Ecto neural progenitor cell (in vitro differentiated cells): ENCODE data around the gene PDGFC.
"Not testable (repeated sequence)": the region's sequence is repeated elsewhere in the genome, so short reads cannot be mapped to it uniquely, and the experiment has no call there.

Source experiments
- DNase-seq: peaks from one replicate; pipeline ENCODE4 v3.0.0-alpha.2; 2018; ENCODE audit warnings: low spot score

PDGFC gene

GRCh38 chr4:156950948-156951347 is 20.7 kb downstream of the PDGFC start:
- no peak for DNase-seq

GRCh38 chr4:156950090-156950489 is 21.5 kb downstream of the PDGFC start:
- no peak for DNase-seq

- no peak for DNase-seq
These were observed 22.2 kb downstream of the PDGFC start for GRCh38 chr4:156949373-156949814.

GRCh38 chr4:156948738-156949137 is 22.9 kb downstream of the PDGFC start:
- no peak for DNase-seq

GRCh38 chr4:156948133-156948532 is 23.5 kb downstream of the PDGFC start:
- DNase-seq: no peak

GRCh38 chr4:156946516-156947424 is 24.8 kb downstream of the PDGFC start:
- no peak for DNase-seq

- DNase-seq: no peak
These were observed 26.1 kb downstream of the PDGFC start for GRCh38 chr4:156945532-156945931.

GRCh38 chr4:156942991-156943390 is 28.6 kb downstream of the PDGFC start:
- no peak for DNase-seq

- DNase-seq: peak; percentile 58
These were observed 29.6 kb downstream of the PDGFC start for GRCh38 chr4:156941940-156942548.

GRCh38 chr4:156939801-156940200 is 31.8 kb downstream of the PDGFC start:
- DNase-seq: no peak

GRCh38 chr4:156939139-156939538 is 32.5 kb downstream of the PDGFC start:
- no peak for DNase-seq

- no peak for DNase-seq
These were observed 37.4 kb downstream of the PDGFC start for GRCh38 chr4:156934259-156934635.

GRCh38 chr4:156933633-156934258 is 37.9 kb downstream of the PDGFC start:
- DNase-seq: no peak

GRCh38 chr4:156932360-156932759 is 39.2 kb downstream of the PDGFC start:
- DNase-seq: not testable (repeated sequence)

GRCh38 chr4:156931267-156931666 is 40.3 kb downstream of the PDGFC start:
- no peak for DNase-seq

GRCh38 chr4:156929386-156930105 is 42.1 kb downstream of the PDGFC start:
- no peak for DNase-seq

- no peak for DNase-seq
These were observed 46.8 kb downstream of the PDGFC start for GRCh38 chr4:156924774-156925315.

GRCh38 chr4:156923525-156923924 is 48.1 kb downstream of the PDGFC start:
- no peak for DNase-seq

GRCh38 chr4:156915221-156915620 is 56.4 kb downstream of the PDGFC start:
- DNase-seq: no peak

GRCh38 chr4:156913234-156913633 is 58.4 kb downstream of the PDGFC start:
- no peak for DNase-seq

GRCh38 chr4:156909010-156909409 is 62.6 kb downstream of the PDGFC start:
- no peak for DNase-seq

- no peak for DNase-seq
These were observed 65.3 kb downstream of the PDGFC start for GRCh38 chr4:156906325-156906724.
